Heart left ventricle (tissue), 16 donors: ENCODE results near the gene ZNF213. TPM values are rescaled to one million over a fixed set of nuclear protein-coding genes. Genes with fewer than 3 reads are reported as not detected.
A peak's percentile ranks its signal among the peaks of the same experiment; 100 is the strongest.

Experiments
- ATAC-seq, 4 donors: fragments of 200-7000 bp; cut with Tn5 transposase; one replicate each; pipeline ENCODE4 v1.9.1; 2020 to 2022; ENCODE audit warnings: moderate library complexity in 4 of 4, mild to moderate bottlenecking in 3 of 4, moderate number of reproducible peaks in 1 of 4
- DNase-seq, 5 donors: peaks; one replicate each; pipeline ENCODE4 v3.0.0-alpha.2; 2020
- H3K27ac ChIP-seq, 12 donors: fragments of 200-600 bp; sonication (generic) in 4 of 12; one replicate each; pipeline versions ENCODE4 v1.5.0 to v1.8.0; 2016 to 2022; ENCODE audit warnings: mild to moderate bottlenecking in 2 of 12
- H3K27me3 ChIP-seq, 9 donors: fragments of 200-600 bp; sonication (generic) in 2 of 9; one replicate each; pipeline versions ENCODE4 v1.5.1 to v1.8.0; 2016 to 2022; ENCODE audit warnings: mild to moderate bottlenecking in 3 of 9
- H3K36me3 ChIP-seq, 9 donors: fragments of 200-600 bp; sonication (generic) in 2 of 9; one replicate each; pipeline versions ENCODE4 v1.5.0 to v1.8.0; 2018 to 2022; ENCODE audit warnings: mild to moderate bottlenecking in 2 of 9
- H3K4me1 ChIP-seq, 12 donors: fragments of 200-600 bp; sonication (generic) in 4 of 12; one replicate each; pipeline versions ENCODE4 v1.5.0 to v1.8.0; 2016 to 2022; ENCODE audit warnings: mild to moderate bottlenecking in 3 of 12
- H3K4me3 ChIP-seq, 12 donors: fragments of 200-600 bp; sonication (generic) in 4 of 12; one replicate each; pipeline versions ENCODE4 v1.5.0 to v1.8.0; 2017 to 2022; ENCODE audit warnings: mild to moderate bottlenecking in 9 of 12, moderate library complexity in 4 of 12
- H3K9me3 ChIP-seq, 12 donors: fragments of 200-600 bp; sonication (generic) in 4 of 12; one replicate each; pipeline versions ENCODE4 v1.5.0 to v1.8.0; 2016 to 2022; ENCODE audit warnings: mild to moderate bottlenecking in 1 of 12
- CTCF ChIP-seq, 12 donors: fragments of 200-600 bp; sonication (generic) in 4 of 12; IDR thresholded peaks; one replicate each; pipeline versions ENCODE4 v1.5.0 to v1.8.0; 2018 to 2022; ENCODE audit warnings: antibody characterized with exemption in 12 of 12, mild to moderate bottlenecking in 5 of 12
- POLR2A ChIP-seq, 2 donors: fragments of 450-650 bp; IDR thresholded peaks; one replicate each; pipeline ENCODE4 v1.6.1; 2017; ENCODE audit warnings: antibody characterized with exemption in 2 of 2, mild to moderate bottlenecking in 2 of 2, moderate library complexity in 2 of 2
- WGBS, 4 donors: extraction: QIAGEN DNeasy Blood & Tissue Kit in 2 of 4; methylation state at CpG; one replicate each; pipeline versions ENCODE4 v1.1.5 to v1.1.7; 2013 to 2018; 5-methylcytosine and 5-hydroxymethylcytosine counted together
- intact Hi-C, 10 donors: fragments of 100-400 bp; cut with DNase I; formaldehyde crosslinking; loops; one replicate each; pipeline versions ENCODE4 v1.11.1 to v1.14.2; 2022
- long read RNA-seq, 3 donors: library from polyadenylated mRNA; unstranded; transcript quantifications; one replicate each; pipeline ENCODE4 v2.0.0, GENCODE V29; 2020 to 2021
- polyA plus RNA-seq, 2 donors: library from polyadenylated mRNA; stranded (reverse); fragments of 200-250 nt; gene quantifications; one replicate each; pipeline ENCODE4 v1.2.3, GENCODE V29; 2013
- total RNA-seq, 9 donors: library from RNA; depleted of rRNA in 2 of 9; stranded (reverse); fragments of >200 nt in 2 of 9; fragmentation: NEBNext Ultra II Directional in 3 of 9; extraction: Animal tissue kit (Norgen Biotek cat#: 25700) in 3 of 9; gene quantifications; one replicate each; pipeline versions ENCODE4 v1.1.0 to v1.2.4, GENCODE V29; 2016 to 2023
- donor health status: ischemic (EF 13 %, LVEDD 7.1; RV severe dilation, severe dysfunction).
- donor health status: healthy with polysubstance abuse.
- donor health status: DM: no; HTN: yes; CAD: no.
- donor health status: DM: no; HTN: no; CAD: no.
- donor health status: ischemic (EF 25% LVEDD 6.9; RV normal size, moderate dysfunction).
- donor health status: ischemic (EF 25% LVEDD 5.7; RV mildly dilated, moderate dysfunction).
- donor health status: healthy.
- donor health status: DM: yes; HTN: yes; CAD: no.
- donor health status: ischemic (EF 35%, LVEDD 5.7; RV mildly dilated, moderate dysfunction).
- donor health status: nonischemic (EF 11% LVEDD 7.7; RV severe dilation, severe dysfunction).
- donor health status: DM: yes; HTN: yes; CAD: no.
- donor health status: PGD.
- donor health status: ischemic (EF 29% LVEDD 5.4; RV normal size, mild dysfunction).
- donor health status: nonischemic (EF 23%, LVEDD 6.1; RV moderate dilation, normal function).

ZNF213 gene
- total RNA-seq (10 to 100 TPM in 2 of 9 donors, 1 to 10 TPM in 7; 6.7 to 14.3 (median 8.2) TPM), polyA plus RNA-seq (10 to 100 TPM in 1 of 2 donors, 1 to 10 TPM in 1; 8.7 to 14.2 TPM)
- long read RNA-seq, donor 1, partial matches to known transcripts, result 0 of 6 reads
- long read RNA-seq, donor 1, other reads (novel, unspliced or antisense), result 5 of 6 reads
- long read RNA-seq, donor 2, partial matches to known transcripts, result 0 of 2 reads
- long read RNA-seq, donor 2, other reads (novel, unspliced or antisense), result 1 of 2 reads
- long read RNA-seq, donor 3, partial matches to known transcripts, result 1 of 5 reads
- long read RNA-seq, donor 3, other reads (novel, unspliced or antisense), result 4 of 5 reads

GRCh38 chr16:3134338-3135125, at the start of gene ZNF213:
Gene ZNF213 (plus strand): TSS chr16:3135029. CDS start chr16:3137281, 2,252 bp downstream.
- WGBS, 4 donors, result 0 to 1% (median 0%) methylated on average over 45 to 63 of the region's 63 CpGs
- Histone ChIP-seq H3K27ac (peak within 1 kb of the TSS; percentile 66 to 98 (median 94)), H3K36me3 (peaks cover 0 to 29% (median 26%) of the 10 kb centered on the region in 9 donors), H3K4me1 (peaks cover 3 to 42% (median 30%) of the 10 kb centered on the region in 12 donors), H3K4me3 (peak within 1 kb of the TSS; percentile 80 to 99 (median 93)), H3K9me3 (no peaks in the 10 kb centered on the region), H3K27me3 (no peaks in the 10 kb centered on the region)
- DNase-seq (peak; percentile 96 to 98 (median 96)), ATAC-seq (peak; percentile 97 to 98 (median 97))
- TF ChIP-seq POLR2A (IDR thresholded peaks at IDR 0.05) (peak; percentile 19 to 79), CTCF (IDR thresholded peaks at IDR 0.05) (no peak)
- intact Hi-C loops, result loop anchor here in 2 of 10 donors (5.0 kb wide), 1 partner anchor 33 kb away; no protein-coding TSS in a partner anchor

- peaks cover 4 to 43% (median 19%) of the 10 kb centered on the region in 12 donors for H3K4me1 ChIP-seq
- ATAC-seq (no peak), DNase-seq (no peak)
- H3K27ac ChIP-seq, result peak overlapping the region; percentile 59 to 94 (median 86)
- intact Hi-C loops, result loop anchor here in 2 of 10 donors (2.0 to 5.0 kb wide), 3 partner anchors 21 to 36 kb away; partner anchors contain the start of gene IL32 (in 1 of the 2)
- WGBS, 4 donors, result 65 to 76% (median 70%) methylated on average over 17 of the region's 17 CpGs
- no peaks in the 10 kb centered on the region for H3K9me3 ChIP-seq
- TF ChIP-seq CTCF (IDR thresholded peaks at IDR 0.05), result no peak
- no peaks in the 10 kb centered on the region for H3K27me3 ChIP-seq
- H3K4me3 ChIP-seq, result peak overlapping the region; percentile 7 to 63 (median 50)
- H3K36me3 ChIP-seq, result peaks cover 0 to 2% (median 0%) of the 10 kb centered on the region in 9 donors
Measured at GRCh38 chr16:3085868-3086595, 48.8 kb upstream of the ZNF213 start.

GRCh38 chr16:3086596-3087242, 48.1 kb upstream of the ZNF213 start:
- H3K27me3 ChIP-seq, result no peaks in the 10 kb centered on the region
- peak overlapping the region; percentile 7 to 63 (median 50) for H3K4me3 ChIP-seq
- H3K9me3 ChIP-seq, result no peaks in the 10 kb centered on the region
- no peak for TF ChIP-seq POLR2A (IDR thresholded peaks at IDR 0.05)
- no peak for TF ChIP-seq CTCF (IDR thresholded peaks at IDR 0.05)
- peak overlapping the region; percentile 59 to 94 (median 86) for H3K27ac ChIP-seq
- DNase-seq, result no peak
- H3K36me3 ChIP-seq, result no peaks in the 10 kb centered on the region
- intact Hi-C loops, result loop anchor here in 2 of 10 donors (2.0 to 5.0 kb wide), 3 partner anchors 22 to 36 kb away; partner anchors contain the start of gene IL32 (in 1 of the 2)
- peaks cover 4 to 43% (median 19%) of the 10 kb centered on the region in 12 donors for H3K4me1 ChIP-seq
- peak; percentile 61 to 86 (median 70) for ATAC-seq
- 48 to 65% (median 52%) methylated on average over 14 of the region's 14 CpGs for WGBS, 4 donors
